K562 treated with DMSO at 1 percent for 48 hours (cell line): ENCODE measurements around the gene ALS2. TPM values are rescaled to one million over a fixed set of nuclear protein-coding genes. Genes with fewer than 3 reads are reported as not detected.

ENCODE experiments used
- total RNA-seq: library from RNA; unstranded; fragments of 300-600 nt; gene quantifications from 2 replicates; pipeline ENCODE4 v1.2.3, GENCODE V29; 2022; ENCODE audit warnings: low replicate concordance; ENCODE audit errors: extremely low read depth

Gene ALS2
- not detected in 2 replicates for total RNA-seq

GRCh38 chr2:201780674-201781493 is at the start of gene ALS2:
ALS2 (minus strand) TSS chr2:201780933; CDS start chr2:201768885, 12,048 bp downstream.

GRCh38 chr2:201806442-201807170 is 25.9 kb upstream of the ALS2 start, which contains the start of gene CDK15:
CDK15 (plus strand) TSS chr2:201806537; CDS start chr2:201806665, 128 bp downstream.

GRCh38 chr2:201698588-201699226 is 82.0 kb downstream of the ALS2 start, which contains the start of gene MPP4:
MPP4 (minus strand) TSS chr2:201698644; CDS start chr2:201693954, 4,690 bp downstream.

Other genes with a start within 250 kb of the ALS2 start
- not detected in 2 replicates for gene TMEM237, start 137.4 kb downstream of the ALS2 start, total RNA-seq
- gene MPP4, start 82.3 kb downstream of the ALS2 start, total RNA-seq, result not detected in 2 replicates
- gene CDK15, start 25.6 kb upstream of the ALS2 start, total RNA-seq, result not detected in 2 replicates